Activated naive CD8-positive, alpha-beta T cell (primary cell): ENCODE results near the gene PABPC1L.
"Not testable (repeated sequence)": the region's sequence is repeated elsewhere in the genome, so short reads cannot be mapped to it uniquely, and the experiment has no call there.

ENCODE experiments used
- H3K27ac Mint-ChIP-seq: one replicate; pipeline ENCODE4 v1.8.0; 2021; ENCODE audit warnings: mixed read lengths
- H3K27me3 Mint-ChIP-seq: one replicate; pipeline ENCODE4 v1.8.0; 2021; ENCODE audit warnings: mixed read lengths
- H3K36me3 Mint-ChIP-seq: one replicate; pipeline ENCODE4 v1.8.0; 2021; ENCODE audit warnings: mixed read lengths
- H3K4me1 Mint-ChIP-seq: one replicate; pipeline ENCODE4 v1.8.0; 2021; ENCODE audit warnings: low read depth, mixed read lengths
- H3K4me3 Mint-ChIP-seq: one replicate; pipeline ENCODE4 v1.8.0; 2021; ENCODE audit warnings: mild to moderate bottlenecking, mixed read lengths
- H3K9me3 Mint-ChIP-seq: one replicate; pipeline ENCODE4 v1.8.0; 2021; ENCODE audit warnings: low read depth, mixed read lengths

Gene PABPC1L

GRCh38 chr20:44909872-44910689 lies at the start of gene PABPC1L:
PABPC1L (plus strand) TSS chr20:44910060; CDS start chr20:44910144, 84 bp downstream.
- Mint-ChIP-seq H3K27ac (peak within 1 kb of the TSS; percentile 22), H3K4me3 (peak within 1 kb of the TSS; percentile 84), H3K27me3 (no peaks in the 10 kb centered on the region), H3K4me1 (peaks cover 36% of the 10 kb centered on the region), H3K36me3 (peaks cover 8% of the 10 kb centered on the region), H3K9me3 (no peaks in the 10 kb centered on the region)

GRCh38 chr20:44861531-44862006 lies 48.3 kb upstream of the PABPC1L start:
- H3K4me3 Mint-ChIP-seq = no peak overlapping the region
- peaks cover 23% of the 10 kb centered on the region for H3K4me1 Mint-ChIP-seq
- H3K27me3 Mint-ChIP-seq = no peaks in the 10 kb centered on the region
- no peak overlapping the region for H3K27ac Mint-ChIP-seq
- H3K36me3 Mint-ChIP-seq = no peaks in the 10 kb centered on the region
- no peaks in the 10 kb centered on the region for H3K9me3 Mint-ChIP-seq

GRCh38 chr20:44862286-44862685 lies 47.6 kb upstream of the PABPC1L start:
- Mint-ChIP-seq H3K4me3 (no peak overlapping the region), H3K27me3 (no peaks in the 10 kb centered on the region), H3K4me1 (peaks cover 28% of the 10 kb centered on the region), H3K9me3 (no peaks in the 10 kb centered on the region), H3K27ac (peak overlapping the region; percentile 2), H3K36me3 (no peaks in the 10 kb centered on the region)

GRCh38 chr20:44863365-44864084 lies 46.3 kb upstream of the PABPC1L start:
- H3K4me1 Mint-ChIP-seq = peaks cover 31% of the 10 kb centered on the region
- H3K27ac Mint-ChIP-seq, H3K36me3 Mint-ChIP-seq, H3K4me3 Mint-ChIP-seq, H3K9me3 Mint-ChIP-seq, H3K27me3 Mint-ChIP-seq: not testable (repeated sequence)

- H3K4me3 Mint-ChIP-seq = not testable (repeated sequence)
These were observed 45.4 kb upstream of the PABPC1L start for GRCh38 chr20:44864493-44864892.

GRCh38 chr20:44866703-44867335 lies 43.0 kb upstream of the PABPC1L start:
- peaks cover 18% of the 10 kb centered on the region for H3K4me1 Mint-ChIP-seq
- H3K36me3 Mint-ChIP-seq = no peaks in the 10 kb centered on the region
- H3K27ac Mint-ChIP-seq = no peak overlapping the region
- H3K4me3 Mint-ChIP-seq = peak overlapping the region; percentile 52
- no peaks in the 10 kb centered on the region for H3K27me3 Mint-ChIP-seq
- no peaks in the 10 kb centered on the region for H3K9me3 Mint-ChIP-seq

More at GRCh38 chr20:44864493-44864892, 45.4 kb upstream of the PABPC1L start:
- H3K27ac Mint-ChIP-seq, H3K27me3 Mint-ChIP-seq, H3K36me3 Mint-ChIP-seq, H3K9me3 Mint-ChIP-seq: not testable (repeated sequence)
- peaks cover 24% of the 10 kb centered on the region for H3K4me1 Mint-ChIP-seq

- H3K27ac Mint-ChIP-seq = no peak overlapping the region
- peaks cover 8% of the 10 kb centered on the region for H3K4me1 Mint-ChIP-seq
- no peaks in the 10 kb centered on the region for H3K27me3 Mint-ChIP-seq
- H3K9me3 Mint-ChIP-seq = no peaks in the 10 kb centered on the region
- no peak overlapping the region for H3K4me3 Mint-ChIP-seq
- H3K36me3 Mint-ChIP-seq = peaks cover 2% of the 10 kb centered on the region
These were observed 40.4 kb upstream of the PABPC1L start for GRCh38 chr20:44869471-44869870.

GRCh38 chr20:44882360-44882759 lies 27.5 kb upstream of the PABPC1L start:
- H3K36me3 Mint-ChIP-seq, H3K4me3 Mint-ChIP-seq, H3K9me3 Mint-ChIP-seq, H3K27me3 Mint-ChIP-seq, H3K27ac Mint-ChIP-seq: not testable (repeated sequence)
- peaks cover 33% of the 10 kb centered on the region for H3K4me1 Mint-ChIP-seq

GRCh38 chr20:44883214-44883902 lies 26.5 kb upstream of the PABPC1L start:
- peak overlapping the region; percentile 17 for H3K4me3 Mint-ChIP-seq
- peak overlapping the region; percentile 86 for H3K27ac Mint-ChIP-seq
- H3K36me3 Mint-ChIP-seq = no peaks in the 10 kb centered on the region
- no peaks in the 10 kb centered on the region for H3K27me3 Mint-ChIP-seq
- H3K4me1 Mint-ChIP-seq = peaks cover 39% of the 10 kb centered on the region
- no peaks in the 10 kb centered on the region for H3K9me3 Mint-ChIP-seq

- Mint-ChIP-seq H3K27ac (peak overlapping the region; percentile 86), H3K4me3 (peak overlapping the region; percentile 86), H3K36me3 (no peaks in the 10 kb centered on the region), H3K9me3 (no peaks in the 10 kb centered on the region), H3K27me3 (no peaks in the 10 kb centered on the region), H3K4me1 (peaks cover 52% of the 10 kb centered on the region)
These were observed 24.9 kb upstream of the PABPC1L start for GRCh38 chr20:44884907-44885391.

GRCh38 chr20:44885392-44886265 lies 24.2 kb upstream of the PABPC1L start, which contains the start of gene YWHAB:
YWHAB (plus strand) TSS chr20:44885705; CDS start chr20:44901534, 15,829 bp downstream.
- peak within 1 kb of the TSS; percentile 95 for H3K4me3 Mint-ChIP-seq
- peaks cover 55% of the 10 kb centered on the region for H3K4me1 Mint-ChIP-seq
- H3K27me3 Mint-ChIP-seq = no peaks in the 10 kb centered on the region
- H3K36me3 Mint-ChIP-seq = no peaks in the 10 kb centered on the region
- no peaks in the 10 kb centered on the region for H3K9me3 Mint-ChIP-seq
- peak within 1 kb of the TSS; percentile 93 for H3K27ac Mint-ChIP-seq

GRCh38 chr20:44886266-44886651 lies 23.6 kb upstream of the PABPC1L start:
- no peaks in the 10 kb centered on the region for H3K9me3 Mint-ChIP-seq
- peak overlapping the region; percentile 95 for H3K4me3 Mint-ChIP-seq
- no peaks in the 10 kb centered on the region for H3K36me3 Mint-ChIP-seq
- peaks cover 60% of the 10 kb centered on the region for H3K4me1 Mint-ChIP-seq
- H3K27ac Mint-ChIP-seq = peak overlapping the region; percentile 93
- H3K27me3 Mint-ChIP-seq = no peaks in the 10 kb centered on the region

GRCh38 chr20:44886828-44887227 lies 23.0 kb upstream of the PABPC1L start:
- H3K4me3 Mint-ChIP-seq = peak overlapping the region; percentile 95
- H3K27ac Mint-ChIP-seq = peak overlapping the region; percentile 93
- no peaks in the 10 kb centered on the region for H3K36me3 Mint-ChIP-seq
- no peaks in the 10 kb centered on the region for H3K9me3 Mint-ChIP-seq
- peaks cover 64% of the 10 kb centered on the region for H3K4me1 Mint-ChIP-seq
- H3K27me3 Mint-ChIP-seq = no peaks in the 10 kb centered on the region
